GM12878 (cell line): Measurements from ENCODE around the gene RBMS3. TPM values are rescaled to one million over a fixed set of nuclear protein-coding genes. Genes with fewer than 3 reads are reported as not detected.

ENCODE experiments used
- ATAC-seq: fragments of 200-7000 bp; cut with Tn5 transposase; 3 replicates; pipeline ENCODE4 v1.9.1; 2020; ENCODE audit warnings: mild to moderate bottlenecking, moderate library complexity
- BruUV-seq: library from RNA; stranded (reverse); fragments of 400-500 nt; replicated peaks from 2 replicates; lab custom pipeline; 2021; lab: Mats Ljungman, UMichigan
- CTCF ChIA-PET: fragments of 300-600 bp; sonication (Branson Sonifier 250); formaldehyde crosslinking; extraction: SDS; loops from one replicate; lab custom pipeline; 2021; ENCODE audit warnings: inconsistent platforms; lab: Yijun Ruan, JAX
- POLR2A ChIA-PET: fragments of 350-600 bp; formaldehyde crosslinking; extraction: SDS; loops from one replicate; lab custom pipeline; 2021; ENCODE audit warnings: inconsistent platforms; lab: Charles Lee
- RAD21 ChIA-PET: fragments of 300-600 bp; sonication (Branson Sonifier 250); formaldehyde crosslinking; loops from one replicate; lab custom pipeline; 2023; ENCODE audit warnings: antibody characterized with exemption; ENCODE audit not compliant: unreplicated experiment; lab: Charles Lee
- SMC1A ChIA-PET: fragments of 300-600 bp; sonication (Branson Sonifier 250); formaldehyde crosslinking; loops from one replicate; lab custom pipeline; 2023; ENCODE audit not compliant: unreplicated experiment, uncharacterized antibody; lab: Charles Lee
- DNase-seq: peaks from one replicate; pipeline ENCODE4 v3.0.0-alpha.2; 2011; ENCODE audit warnings: low read depth, low spot score
- FAIRE-seq: peaks from 3 replicates; lab custom pipeline; 2011; peaks lifted over from hg19 to GRCh38; lab: Jason Lieb, UNC
- H2AFZ ChIP-seq: 2 replicates; pipeline ENCODE4 v1.6.0; 2011; ENCODE audit warnings: low read depth, low read length, control low read depth; ENCODE audit not compliant: control insufficient read depth
- H3K27ac ChIP-seq: 2 replicates; pipeline ENCODE4 v1.5.1; 2011; ENCODE audit warnings: control low read depth; ENCODE audit not compliant: control insufficient read depth, insufficient read depth
- H3K27me3 ChIP-seq, 2 experiments: replicated peaks in 1 of 2; 2 replicates each; pipeline versions ENCODE4 v1.6.0 to v1.6.1; 2011; ENCODE audit warnings: low read length in 1 of 2; ENCODE audit not compliant: control insufficient read depth in 2 of 2, insufficient read depth in 2 of 2
- H3K36me3 ChIP-seq, 2 experiments: 2 replicates each; pipeline ENCODE4 v1.5.1; 2011; ENCODE audit warnings: low read length in 1 of 2; ENCODE audit not compliant: control insufficient read depth in 2 of 2, insufficient read depth in 2 of 2
- H3K4me1 ChIP-seq: 2 replicates; pipeline ENCODE4 v1.6.1; 2011; ENCODE audit warnings: mild to moderate bottlenecking, low read length, moderate library complexity, mixed read lengths; ENCODE audit not compliant: control insufficient read depth, insufficient read depth
- H3K4me2 ChIP-seq: 2 replicates; pipeline ENCODE4 v1.6.0; 2011; ENCODE audit warnings: control low read depth; ENCODE audit not compliant: control insufficient read depth, insufficient read depth
- H3K4me3 ChIP-seq: fragments of 200-600 bp; sonication (generic); 2 replicates; pipeline ENCODE4 v1.5.1; 2016
- H3K79me2 ChIP-seq: 2 replicates; pipeline ENCODE4 v1.6.0; 2011; ENCODE audit warnings: low read length; ENCODE audit not compliant: control insufficient read depth, insufficient read depth
- H3K9ac ChIP-seq: 2 replicates; pipeline ENCODE4 v1.8.0; 2011; ENCODE audit warnings: low read length, control low read depth, mixed read lengths; ENCODE audit not compliant: control insufficient read depth, insufficient read depth
- H3K9me3 ChIP-seq: replicated peaks from 3 replicates; pipeline ENCODE4 v1.5.1; 2011; ENCODE audit warnings: mild to moderate bottlenecking, low read length; ENCODE audit not compliant: control insufficient read depth, insufficient read depth
- H4K20me1 ChIP-seq: 2 replicates; pipeline ENCODE4 v1.6.0; 2011; ENCODE audit not compliant: control insufficient read depth, insufficient read depth
- EP300 ChIP-seq, 2 experiments: fragments of 150-350 bp in 1 of 2; IDR thresholded peaks; 2 replicates each; pipeline ENCODE4 v1.6.1; 2011 to 2012; ENCODE audit warnings: low read depth in 2 of 2, low read length in 2 of 2, borderline replicate concordance in 1 of 2, improper control_type of control experiment in 1 of 2, inconsistent platforms in 1 of 2; ENCODE audit not compliant: control insufficient read depth in 1 of 2
- ESRRA ChIP-seq: IDR thresholded peaks from 2 replicates; pipeline ENCODE4 v1.6.1; 2012; ENCODE audit warnings: mild to moderate bottlenecking, low read length, improper control_type of control experiment
- HDGF ChIP-seq: fragments of 450-650 bp; IDR thresholded peaks from 2 replicates; pipeline ENCODE4 v1.6.1; 2016; ENCODE audit warnings: antibody characterized with exemption
- SKIL ChIP-seq: fragments of 450-650 bp; IDR thresholded peaks from 2 replicates; pipeline ENCODE4 v1.6.1; 2017; ENCODE audit warnings: mild to moderate bottlenecking, low read depth, inconsistent platforms; ENCODE audit not compliant: poor library complexity, severe bottlenecking
- WGBS: methylation state at CpG from one replicate; pipeline ENCODE4 v1.1.6; 2016; ENCODE audit warnings: low lambda C conversion rate; ENCODE audit not compliant: insufficient replicate concordance, insufficient coverage; ENCODE audit errors: missing lambda C conversion rate; 5-methylcytosine and 5-hydroxymethylcytosine counted together
- in situ Hi-C: fragments of 300-500 bp; cut with MboI; formaldehyde crosslinking; loops from 9 replicates; pipeline ENCODE4 v1.14.3; 2018; ENCODE audit warnings: mixed read lengths
- intact Hi-C: fragments of 100-400 bp; cut with micrococcal nuclease; formaldehyde crosslinking; loops from one replicate; pipeline ENCODE4 v1.14.2; 2022; ENCODE audit not compliant: unreplicated experiment
- polyA plus RNA-seq, 11 experiments: library from polyadenylated mRNA; depleted of rRNA in 4 of 11; unstranded in 6 of 11; stranded (reverse) in 5 of 11; fragments of >200 nt; fragmentation: Nextera tagmentation in 4 of 11; fragmentation: Illumina TruSeq in 1 of 11; extraction: Ambion mirVana in 4 of 11; extraction: Trizol in 1 of 11; gene quantifications; 1 replicate in 1 of 11; 2 replicates in 10 of 11; pipeline versions ENCODE4 v1.2.1 to v1.2.3, GENCODE V29; 2011 to 2016; ENCODE audit warnings: inconsistent platforms in 2 of 11, missing spikeins in 2 of 11, low read depth in 1 of 11
- total RNA-seq, 4 experiments: library from RNA; depleted of rRNA in 3 of 4; stranded (reverse); fragments of >200 nt in 3 of 4; fragmentation: Illumina TruSeq in 1 of 4; extraction: Trizol in 1 of 4; gene quantifications; 2 replicates each; pipeline versions ENCODE4 v1.2.1 to v1.2.3, GENCODE V29; 2013 to 2021

Gene RBMS3
- total and polyA plus RNA-seq, 10 of the 15 experiments (the other 5 are each of a cell fraction or from before 2014, with no cell fraction given): 0.79 to 4.7 (median 3.1) TPM

GRCh38 chr3:29385046-29385830 lies 104.4 kb downstream of the RBMS3 start:
- CTCF ChIA-PET: no interaction called here
- H3K4me2 ChIP-seq: no peak overlapping the region
- H4K20me1 ChIP-seq: no peaks in the 10 kb centered on the region
- POLR2A ChIA-PET: no interaction called here
- H3K36me3 ChIP-seq: no peaks in the 10 kb centered on the region
- no peak overlapping the region for H3K9ac ChIP-seq
- no peaks in the 10 kb centered on the region; the same call in 1 of the 3 replicates for H3K9me3 ChIP-seq
- intact Hi-C loops (no loop called here), in situ Hi-C loops (no loop called here)
- TF ChIP-seq ESRRA (no peak), EP300 (IDR thresholded peaks at IDR 0.05; ENCODE audit: borderline replicate concordance in 1 of 2, control insufficient read depth in 1 of 2, low read depth in 2 of 2, low read length in 2 of 2) (no peak), SKIL (no peak), HDGF (no peak)
- FAIRE-seq (no peak), DNase-seq (no peak), ATAC-seq (no peak)
- H3K79me2 ChIP-seq: no peaks in the 10 kb centered on the region
- no peak overlapping the region for H3K4me3 ChIP-seq
- no peaks in the 10 kb centered on the region for H3K27me3 ChIP-seq
- 40% methylated on average over 5 of the region's 5 CpGs for WGBS
- RAD21 ChIA-PET: no interaction called here
- no peak overlapping the region for H3K27ac ChIP-seq
- BruUV-seq: no TSS peak
- no peaks in the 10 kb centered on the region for H3K4me1 ChIP-seq
- no peak overlapping the region for H2AFZ ChIP-seq
- SMC1A ChIA-PET: no interaction called here
